Thyroid gland (tissue), 4 donors: ENCODE measurements around the gene ST6GALNAC4.

Experiments used
- CTCF ChIP-seq, 6 experiments: fragments of 200-600 bp in 3 of 6; fragments of 450-650 bp in 3 of 6; sonication (generic) in 3 of 6; IDR thresholded peaks; one replicate each; pipeline ENCODE4 v1.5.1; 2016 to 2019; ENCODE audit warnings: antibody characterized with exemption in 6 of 6, mild to moderate bottlenecking in 2 of 6, inconsistent platforms in 1 of 6, moderate library complexity in 1 of 6
- POLR2A ChIP-seq, 2 donors: fragments of 450-650 bp; IDR thresholded peaks; one replicate each; pipeline ENCODE4 v1.6.1; 2017; ENCODE audit warnings: antibody characterized with exemption in 2 of 2, mild to moderate bottlenecking in 2 of 2, moderate library complexity in 1 of 2

DNA sequence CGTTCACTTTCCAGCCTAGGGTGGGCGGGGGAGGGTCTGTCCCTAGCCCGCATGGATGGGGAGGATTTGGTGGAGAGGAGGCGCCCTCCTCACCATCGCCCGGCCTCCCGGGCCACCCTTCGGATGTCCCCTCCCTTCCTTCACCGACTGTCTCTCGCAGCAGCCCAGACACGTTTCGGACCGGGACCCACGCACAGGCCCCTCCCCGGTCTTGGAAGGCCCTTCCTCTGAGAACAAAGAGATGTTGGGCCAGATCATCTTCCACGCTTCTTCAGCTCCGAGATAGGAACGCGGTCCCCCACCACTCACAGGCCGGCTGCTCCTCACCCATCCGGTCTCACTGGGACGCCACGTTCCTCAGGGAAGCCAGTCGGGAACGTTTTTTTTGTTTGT, 21.5 kb upstream of the ST6GALNAC4 start:
- TF ChIP-seq POLR2A (IDR thresholded peaks at IDR 0.05) (no peak), CTCF (IDR thresholded peaks at IDR 0.05) (no peak)
